Middle frontal gyrus (tissue), 1 donor: Measurements from ENCODE around the gene RMI1.
A peak's percentile ranks its signal among the peaks of the same experiment; 100 is the strongest.
"Not testable (repeated sequence)": the region's sequence is repeated elsewhere in the genome, so short reads cannot be mapped to it uniquely, and the experiment has no call there.

ENCODE experiments used
- DNase-seq: peaks from one replicate; pipeline ENCODE4 v3.0.0-alpha.2; 2015; ENCODE audit warnings: low spot score; ENCODE audit errors: extremely low spot score

Gene RMI1

DNA sequence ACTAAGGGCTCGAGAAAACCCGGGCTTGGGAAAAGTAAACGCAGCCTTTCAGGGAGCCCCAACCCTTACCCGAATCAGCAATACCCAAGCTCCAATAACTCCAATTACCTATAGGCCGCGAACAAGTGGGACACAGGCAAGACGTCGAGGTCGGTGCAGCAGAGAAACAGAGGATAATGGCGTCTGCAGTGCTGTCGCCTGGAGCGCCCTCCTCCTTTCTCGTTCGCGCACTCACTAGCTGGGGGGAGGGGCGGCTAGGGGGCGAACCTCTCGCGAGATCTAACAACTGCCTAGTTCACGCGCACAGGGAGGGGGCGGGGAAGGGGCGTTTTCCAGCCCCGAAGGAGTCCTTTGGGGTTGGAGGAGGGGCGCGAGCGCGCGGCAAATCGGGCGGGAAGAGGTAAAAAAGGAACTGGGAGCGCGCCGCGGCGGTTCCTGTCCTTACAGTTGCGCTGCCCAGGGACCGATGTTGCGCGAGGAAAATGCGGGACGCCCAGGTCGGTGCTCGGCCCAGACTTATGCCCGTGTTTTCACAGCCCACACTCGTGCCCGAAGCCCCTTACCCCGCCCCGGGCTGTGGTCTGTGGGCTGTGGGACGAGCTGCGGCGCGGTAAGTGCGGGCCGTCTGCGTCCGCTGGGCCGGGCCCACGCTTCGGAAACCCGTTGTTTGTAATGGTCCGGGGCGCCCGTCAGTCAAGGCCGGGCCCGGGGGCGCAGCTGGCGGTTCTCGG lies at the start of gene RMI1:
Gene RMI1 (plus strand): TSS at position 411 of the 731 bp plus-strand sequence. CDS start 20,182 bp downstream, outside the sequence.
- peak; percentile 91 for DNase-seq

DNA sequence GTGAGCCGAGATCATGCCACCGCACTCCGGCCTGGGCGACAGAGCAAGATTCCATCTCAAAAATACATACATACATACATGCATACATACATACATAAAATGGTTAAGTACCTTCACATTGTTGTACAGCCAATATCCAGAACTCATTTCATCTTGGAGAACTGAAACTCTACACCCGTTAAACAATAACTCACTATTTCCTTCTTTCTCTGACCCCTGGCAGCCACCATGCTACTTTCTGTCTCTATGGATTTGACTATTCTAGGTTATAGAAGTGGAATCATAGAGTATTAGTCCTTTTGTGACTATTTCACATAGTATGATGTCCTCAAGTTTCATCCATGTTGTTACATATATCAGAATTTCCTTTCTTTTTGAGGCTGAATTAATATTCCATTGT lies 49.7 kb upstream of the RMI1 start:
- no peak for DNase-seq

DNA sequence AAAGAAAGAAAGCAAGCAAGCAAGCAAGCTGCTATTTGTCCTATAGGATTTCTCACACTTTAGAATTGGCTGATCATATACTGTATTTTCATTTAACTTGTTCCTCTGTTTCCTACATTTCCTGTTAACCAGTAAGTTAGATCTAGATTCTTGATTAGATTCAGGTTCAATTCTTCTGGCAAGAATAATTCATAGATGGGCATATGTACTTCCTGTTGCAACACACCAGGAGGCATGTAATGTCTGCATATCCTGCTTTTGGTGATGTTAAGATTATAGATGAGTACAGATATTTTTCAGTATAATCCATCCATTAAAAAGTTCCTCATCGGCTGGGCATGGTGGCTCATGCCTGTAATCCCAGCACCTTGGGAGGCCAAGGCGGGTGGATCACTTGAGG lies 48.6 kb upstream of the RMI1 start:
- DNase-seq = no peak

DNA sequence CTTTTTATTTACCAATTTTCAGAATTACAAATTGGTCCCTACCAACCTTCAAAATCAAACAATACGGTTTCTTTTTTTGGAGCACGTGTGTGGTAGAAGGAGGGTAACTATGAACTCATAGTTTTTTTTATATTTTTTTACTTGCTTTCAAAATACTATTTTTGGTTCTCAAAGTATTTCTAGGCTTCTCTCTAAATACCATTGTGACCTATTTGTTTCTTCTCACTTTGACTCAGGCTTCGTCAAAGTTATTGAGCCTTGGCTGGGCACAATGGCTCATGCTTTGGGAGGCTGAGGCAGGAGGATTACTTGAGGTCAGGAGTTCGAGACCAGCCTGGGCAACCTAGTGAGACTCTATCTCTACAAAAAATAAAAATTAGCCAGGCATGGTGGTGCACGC lies 47.8 kb upstream of the RMI1 start:
- DNase-seq = no peak

DNA sequence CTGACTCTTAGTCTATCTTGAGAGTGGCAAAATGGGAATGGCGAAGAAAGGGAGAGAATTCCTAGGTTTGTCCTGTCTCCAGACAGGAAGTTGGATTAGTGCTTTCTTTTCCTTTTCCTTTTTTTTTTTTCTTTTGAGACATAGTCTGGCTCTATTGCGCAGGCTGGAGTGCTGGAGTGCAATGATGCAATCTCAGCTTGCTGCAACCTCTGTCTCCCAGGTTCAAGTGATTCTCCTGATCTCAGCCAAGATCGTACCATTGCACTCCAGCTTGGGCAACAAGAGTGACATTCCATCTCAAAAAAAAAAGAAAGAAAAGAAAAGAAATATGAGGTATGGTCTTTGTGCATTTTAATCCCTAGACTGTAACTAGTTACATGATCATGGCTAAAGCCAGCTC lies 46.8 kb upstream of the RMI1 start:
- DNase-seq = no peak

DNA sequence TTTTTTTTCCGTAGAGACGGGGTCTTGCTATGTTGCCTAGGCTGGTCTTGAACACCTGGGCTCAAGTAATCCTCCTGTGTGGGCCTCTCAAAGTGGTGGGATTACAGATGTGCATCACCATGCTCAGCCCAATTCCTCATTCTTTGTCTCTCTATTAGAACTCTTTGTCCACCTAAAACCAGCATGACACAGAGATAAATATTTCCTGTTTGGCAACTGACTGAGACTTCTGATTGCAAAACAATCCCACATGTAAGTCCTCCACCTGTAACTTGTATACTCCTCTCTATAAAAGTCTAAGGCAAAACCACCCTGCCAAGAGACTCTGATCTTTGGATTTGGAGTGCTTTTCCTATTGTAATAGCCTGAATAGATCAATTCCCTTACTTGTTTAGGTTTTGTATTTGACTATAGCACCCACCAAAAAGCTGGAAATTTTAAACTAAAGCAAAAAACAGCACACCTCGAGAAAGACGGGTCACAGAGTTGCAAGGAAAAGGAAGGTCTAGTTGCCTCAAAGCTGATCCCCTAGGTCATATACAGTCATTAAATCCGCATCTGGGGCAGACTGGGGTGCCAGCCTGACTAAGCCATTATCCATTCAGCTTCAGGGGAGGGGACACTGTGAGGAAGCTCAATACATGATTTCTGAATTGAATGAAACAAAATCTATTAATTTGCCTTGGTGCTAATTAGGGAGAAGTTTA lies 45.9 kb upstream of the RMI1 start:
- no peak for DNase-seq

DNA sequence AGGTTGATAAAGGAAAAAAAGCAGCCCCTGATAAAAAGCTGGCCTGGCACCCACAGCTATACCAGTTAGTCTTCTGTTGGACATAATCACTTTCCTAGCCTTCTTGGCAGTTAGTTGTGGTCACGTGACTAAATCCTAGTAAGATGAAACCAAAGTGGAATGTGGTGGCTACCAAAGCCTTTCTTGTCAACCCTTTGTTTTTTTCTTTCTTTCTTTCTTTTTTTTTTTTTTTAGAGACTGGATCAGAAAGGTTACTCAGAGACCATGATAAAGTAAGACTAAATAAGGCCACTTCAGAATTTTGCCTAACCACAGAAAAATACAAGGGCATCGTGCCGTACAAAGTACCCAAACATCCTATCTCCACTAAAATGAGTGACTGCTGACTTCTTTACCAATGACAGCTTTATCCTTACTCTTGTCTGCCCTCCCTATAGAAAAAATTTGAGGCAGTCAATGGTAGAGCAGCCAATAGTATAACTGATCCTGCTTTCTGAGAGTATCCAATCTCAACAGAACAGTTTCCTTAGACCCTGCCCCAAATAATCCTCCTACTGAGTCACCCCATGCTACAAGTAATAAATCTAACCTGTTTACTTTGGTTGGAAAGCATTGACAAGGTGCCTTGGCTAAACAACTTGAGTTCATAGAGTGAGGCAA lies 45.2 kb upstream of the RMI1 start:
- no peak for DNase-seq

DNA sequence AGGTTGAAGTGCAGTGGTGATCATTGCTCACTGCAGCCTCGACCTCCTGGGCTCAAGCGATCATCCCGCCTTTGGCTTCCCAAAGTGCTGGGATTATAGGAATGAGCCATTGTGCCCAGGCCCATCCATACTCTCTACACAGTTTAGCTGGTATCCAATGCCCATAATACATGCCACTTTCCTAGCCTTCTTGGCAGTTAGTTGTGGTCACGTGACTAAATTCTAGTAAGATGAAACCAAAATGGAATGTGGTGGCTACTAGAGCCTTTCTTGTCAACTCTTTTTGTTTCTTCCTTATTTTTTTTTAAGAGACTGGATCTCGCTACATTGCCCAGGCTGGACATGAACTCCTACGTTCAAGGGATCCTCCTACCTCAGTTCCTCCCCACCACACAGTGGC lies 44.1 kb upstream of the RMI1 start:
- no peak for DNase-seq

DNA sequence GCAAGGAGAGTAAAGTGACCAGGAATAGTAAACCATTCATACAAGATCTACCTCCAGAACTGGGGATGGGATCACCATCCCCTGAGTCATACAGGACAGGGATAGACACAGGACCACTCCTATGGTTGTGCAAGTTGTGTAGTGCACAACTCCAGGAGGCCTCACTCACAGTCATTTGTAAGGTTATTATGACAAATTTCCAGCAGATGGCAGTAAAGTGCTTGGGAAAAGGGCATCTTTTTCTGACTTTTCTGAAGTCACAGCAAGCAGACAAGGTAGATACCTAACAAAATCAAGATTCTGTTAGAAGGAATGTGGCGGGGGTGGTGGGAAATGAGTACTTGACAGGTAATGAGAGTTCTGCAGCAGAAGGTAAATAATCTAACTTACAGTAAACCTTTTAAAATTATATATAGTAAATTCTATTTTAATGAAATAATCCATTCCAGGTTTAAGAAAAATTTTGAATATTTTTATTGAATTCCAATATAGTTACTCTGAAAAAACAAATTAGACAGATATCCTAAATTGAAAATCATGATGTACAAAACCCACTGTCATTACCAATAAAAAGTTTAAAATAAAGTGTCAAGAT lies 42.6 kb upstream of the RMI1 start:
- DNase-seq = peak; percentile 70

DNA sequence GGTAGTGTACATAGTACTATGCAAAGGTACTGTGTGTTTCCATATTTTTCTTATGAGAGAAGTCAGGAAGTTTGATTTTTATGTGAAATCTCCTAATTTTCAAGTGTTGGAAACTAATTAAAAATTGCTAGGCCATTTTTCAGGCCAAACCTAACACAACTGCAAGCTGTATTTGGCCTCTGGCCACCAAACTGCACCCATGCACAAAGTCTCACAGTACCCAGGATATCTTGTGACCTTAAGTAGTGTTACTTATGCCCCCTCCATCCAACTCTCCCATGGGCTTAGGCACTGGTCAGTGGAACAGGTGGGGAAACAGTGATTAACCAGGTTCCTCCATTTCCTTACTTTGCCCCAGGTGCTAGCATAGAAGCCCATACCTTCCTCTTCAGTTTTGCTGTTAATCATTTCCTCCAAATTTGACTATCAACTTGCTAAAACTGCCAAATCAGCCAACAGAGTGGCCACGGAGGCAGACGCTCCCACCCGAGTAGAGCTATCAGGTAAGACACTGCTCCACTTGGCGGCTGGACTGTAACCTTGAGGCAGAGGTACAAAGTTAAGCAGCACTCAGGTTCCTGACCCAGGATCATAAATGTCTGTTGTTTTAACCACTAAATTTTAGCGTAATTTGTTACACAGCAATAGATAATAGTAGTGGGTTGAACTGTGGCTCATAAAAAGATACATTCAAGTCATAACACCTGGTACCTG lies 39.9 kb upstream of the RMI1 start:
- no peak for DNase-seq

DNA sequence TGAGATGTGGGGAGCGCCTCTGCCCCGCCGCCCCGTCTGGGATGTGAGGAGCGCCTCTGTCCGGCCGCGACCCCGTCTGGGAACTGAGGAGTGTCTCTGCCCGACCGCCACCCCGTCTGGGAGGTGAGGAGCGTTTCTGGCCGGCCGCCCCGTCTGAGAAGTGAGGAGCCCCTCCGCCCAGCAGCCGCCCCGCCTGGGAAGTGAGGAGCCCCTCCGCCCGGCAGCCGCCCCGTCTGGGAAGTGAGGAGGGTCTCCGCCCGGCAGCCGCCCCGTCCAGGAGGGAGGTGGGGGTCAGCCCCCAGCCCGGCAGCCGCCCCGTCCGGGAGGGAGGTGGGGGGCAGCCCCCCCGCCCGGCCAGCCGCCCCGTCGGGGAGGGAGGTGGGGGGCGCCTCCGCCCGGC lies 32.5 kb upstream of the RMI1 start:
- not testable (repeated sequence) for DNase-seq

DNA sequence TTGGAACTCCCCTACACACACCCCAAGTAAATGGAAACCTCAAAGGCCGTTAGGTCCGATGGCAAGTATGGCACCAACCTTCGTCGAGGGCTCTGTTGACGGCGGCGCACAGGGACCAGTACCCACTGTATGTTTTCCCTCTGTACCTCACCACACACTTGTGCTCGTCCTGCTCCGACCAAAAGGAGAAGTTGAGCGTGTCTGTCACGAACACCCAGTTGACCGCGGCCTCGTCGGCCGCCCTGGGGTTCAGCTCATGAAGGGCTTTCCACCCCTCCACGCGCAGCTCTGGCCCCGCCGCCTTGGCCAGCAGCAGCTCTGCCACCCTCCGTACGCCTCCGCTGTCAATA lies 24.5 kb upstream of the RMI1 start:
- DNase-seq = no peak

DNA sequence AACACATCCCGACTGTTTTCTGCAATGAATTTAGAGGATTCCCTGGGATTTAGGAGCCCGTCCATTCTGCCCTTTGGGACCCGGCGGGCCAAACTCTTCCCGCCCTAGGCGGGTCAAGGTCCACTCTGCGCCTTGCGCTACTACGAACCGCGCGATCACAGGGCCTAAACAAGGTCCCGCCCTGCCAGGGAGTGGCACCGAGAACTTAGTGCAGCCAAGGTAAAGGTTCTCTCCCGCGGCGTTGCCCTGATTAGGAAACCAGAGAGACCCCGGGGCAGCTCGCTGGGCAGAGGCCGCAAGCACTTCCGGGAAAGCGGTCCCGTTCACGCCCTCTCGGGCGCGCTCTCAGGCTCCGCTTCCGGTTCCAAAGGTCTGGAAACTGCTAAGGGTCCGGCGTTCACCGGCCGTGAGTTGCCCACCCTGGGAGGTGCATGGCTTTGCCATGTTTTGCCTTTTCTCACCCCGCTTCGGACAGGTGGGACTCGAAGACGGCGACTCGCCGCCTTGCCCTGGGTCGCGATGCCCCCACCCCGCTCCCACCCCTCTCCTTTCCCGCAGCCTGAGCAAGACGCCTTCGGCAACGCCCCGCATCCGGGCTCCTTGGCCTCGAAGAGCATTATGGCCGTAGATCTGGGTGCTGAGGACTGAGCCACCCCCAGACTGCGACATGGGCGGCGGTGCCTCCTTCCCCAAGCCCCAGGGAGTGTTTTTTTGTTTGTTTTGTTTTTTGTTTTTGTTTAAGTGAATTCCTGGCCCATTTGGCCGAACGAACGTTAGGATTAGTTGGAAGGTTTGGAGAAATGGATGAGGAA lies 24.0 kb upstream of the RMI1 start:
- peak; percentile 46 for DNase-seq

DNA sequence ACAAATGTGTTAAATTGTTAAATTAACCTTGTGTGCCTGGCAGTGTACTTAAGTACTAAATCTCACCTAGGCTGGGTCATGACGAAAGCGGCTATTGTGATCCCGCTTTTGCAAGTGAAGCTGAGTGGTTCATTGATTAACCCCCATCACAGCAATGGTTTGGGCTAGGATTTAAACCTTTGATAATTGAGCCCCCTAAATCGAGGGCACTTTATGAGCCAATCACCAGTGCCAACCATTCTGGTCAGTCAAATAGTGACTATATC lies 23.4 kb upstream of the RMI1 start:
- no peak for DNase-seq

DNA sequence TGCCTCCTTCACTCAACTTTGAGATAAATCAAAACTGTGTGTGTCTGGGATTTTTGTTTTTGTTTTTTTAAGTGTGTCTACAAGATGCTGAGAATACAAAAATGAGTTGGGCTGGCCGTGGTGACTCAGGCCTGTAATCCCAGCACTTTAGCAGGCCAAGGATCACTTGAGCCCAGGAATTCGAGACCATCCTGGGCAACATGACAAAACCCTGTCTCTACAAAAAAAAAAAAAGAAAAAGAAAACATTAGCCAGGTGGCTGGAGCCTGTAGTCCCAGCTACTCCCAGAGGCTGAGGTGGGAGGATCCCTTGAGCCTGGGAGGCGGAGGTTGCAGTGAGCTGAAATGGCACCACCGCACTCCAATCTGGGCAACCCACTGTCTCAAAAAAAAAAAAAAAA lies 21.5 kb upstream of the RMI1 start:
- DNase-seq = no peak

DNA sequence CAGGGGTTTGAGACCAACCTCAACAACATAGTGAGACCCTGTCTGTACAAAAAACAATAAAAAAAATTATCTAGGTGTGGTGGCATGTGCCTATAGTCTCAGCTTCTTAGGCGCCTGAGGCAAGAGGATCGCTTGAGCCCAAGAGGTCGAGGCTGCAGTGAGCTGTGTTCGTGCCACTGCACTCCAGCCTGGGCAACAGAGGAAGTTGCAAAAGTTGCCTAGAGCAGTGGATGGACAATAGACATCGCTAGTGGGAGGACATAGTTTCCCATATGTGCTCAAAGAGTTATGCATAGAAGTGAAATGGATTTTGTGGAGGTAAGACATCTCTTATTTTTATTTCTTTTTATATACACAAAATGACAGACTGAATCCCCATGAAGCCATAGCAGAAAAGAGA lies 19.6 kb upstream of the RMI1 start:
- DNase-seq = no peak

DNA sequence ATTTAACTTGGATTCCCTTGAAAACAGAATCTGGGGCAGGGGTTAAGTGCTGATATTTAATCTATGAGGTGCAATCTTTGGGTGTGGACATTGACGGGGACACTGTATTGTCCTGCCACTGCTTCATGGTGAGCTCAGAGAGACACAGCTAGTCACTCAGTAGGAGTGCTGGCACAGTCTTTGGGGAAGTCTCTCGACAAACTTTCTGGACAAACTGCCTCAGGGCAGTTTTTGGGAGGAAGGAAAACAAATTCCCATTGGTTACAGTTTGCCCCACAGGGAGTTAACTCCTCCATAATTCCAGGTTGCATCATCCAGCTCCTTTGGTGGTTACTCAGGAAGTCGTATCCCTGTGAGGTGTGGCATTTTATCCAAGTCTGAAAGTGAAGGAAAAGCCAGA lies 18.4 kb upstream of the RMI1 start:
- DNase-seq = no peak

DNA sequence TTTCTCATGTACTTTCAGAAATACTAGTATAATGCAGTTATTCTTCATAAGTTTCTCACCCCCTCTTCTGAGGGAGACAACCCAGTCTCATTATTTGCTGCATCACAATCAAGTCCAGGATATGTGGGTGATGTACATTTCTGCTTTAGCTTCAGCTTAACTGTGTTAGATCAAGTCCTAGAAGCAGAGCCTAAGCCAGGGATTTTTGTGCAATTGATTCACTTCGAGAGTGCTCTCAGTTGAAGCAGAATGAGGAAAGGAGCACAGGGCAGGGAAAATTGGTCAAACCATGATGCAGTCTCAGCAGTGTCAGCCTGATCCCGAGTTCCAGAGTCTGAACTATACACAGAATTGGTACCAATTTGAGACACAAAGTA lies 15.6 kb upstream of the RMI1 start:
- DNase-seq = no peak

DNA sequence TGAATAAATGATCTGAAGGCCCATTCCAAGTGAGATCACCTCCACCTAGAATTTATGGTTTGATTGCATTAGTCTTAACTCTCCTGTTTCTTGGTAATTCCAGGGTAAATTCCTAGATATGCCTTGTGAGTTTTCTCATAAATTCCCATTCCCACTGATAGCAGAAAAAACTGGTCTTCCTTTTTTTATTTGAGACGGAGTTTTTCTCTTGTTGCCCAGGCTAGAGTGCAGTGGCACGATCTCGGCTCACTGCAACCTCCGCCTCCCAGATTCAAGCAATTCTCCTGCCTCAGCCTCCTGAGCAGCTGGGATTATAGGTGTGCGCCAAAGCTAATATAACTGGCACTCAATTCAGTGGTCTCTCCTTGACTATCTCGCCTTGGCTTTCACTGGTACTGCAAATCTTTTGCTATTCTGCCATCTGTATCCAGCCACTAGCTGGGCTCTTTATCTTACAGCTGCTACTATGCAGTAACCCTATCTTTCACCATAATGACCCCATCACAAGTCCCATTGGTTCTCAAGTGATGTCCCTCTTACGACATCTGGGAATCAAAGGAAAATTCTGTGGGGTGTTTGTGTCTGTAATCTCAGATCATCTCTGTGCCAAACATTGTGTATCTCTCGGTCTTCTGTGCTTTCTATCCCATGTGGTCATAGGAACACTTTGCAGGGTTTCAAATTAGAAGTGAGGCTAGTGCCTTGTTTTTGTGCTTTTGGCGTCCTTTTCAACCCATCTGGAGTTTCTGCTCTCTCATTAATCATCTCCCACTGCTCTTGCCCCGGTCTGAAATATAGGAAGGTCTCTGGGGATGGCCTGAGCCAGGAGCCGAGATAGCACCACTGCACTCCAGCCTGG lies 15.0 kb upstream of the RMI1 start:
- no peak for DNase-seq

DNA sequence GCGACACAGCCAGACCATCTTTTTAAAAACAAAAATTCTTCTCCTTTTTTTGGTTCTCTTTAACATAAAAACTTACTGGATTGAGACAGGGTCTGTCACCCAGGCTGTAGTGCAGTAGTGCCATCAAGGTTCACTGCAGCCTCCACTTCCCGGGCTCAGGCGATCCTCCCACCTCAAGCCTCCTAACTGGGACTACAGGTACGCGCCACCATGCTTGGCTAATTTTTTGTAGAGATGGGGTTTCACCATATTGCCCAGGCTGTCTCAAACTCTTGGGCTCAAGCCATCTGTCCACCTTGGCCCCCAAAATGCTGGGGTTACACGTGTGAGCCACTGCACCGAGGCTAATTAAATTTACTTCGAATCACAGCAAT lies 14.4 kb upstream of the RMI1 start:
- no peak for DNase-seq
